SK-N-SH (cell line): Measurements from ENCODE around the gene PAWR.

Source experiments
- FOXM1 ChIP-seq: IDR thresholded peaks from 2 replicates; pipeline ENCODE4 v1.4.0; 2012; ENCODE audit warnings: low read depth, mild to moderate bottlenecking
- GABPA ChIP-seq: IDR thresholded peaks from 2 replicates; pipeline ENCODE4 v1.4.0; 2012; ENCODE audit warnings: low read depth, mild to moderate bottlenecking
- JUND ChIP-seq: IDR thresholded peaks from 2 replicates; pipeline ENCODE4 v1.4.0; 2012
- NRF1 ChIP-seq: IDR thresholded peaks from 2 replicates; pipeline ENCODE4 v1.6.1; 2012; ENCODE audit warnings: low read depth, mild to moderate bottlenecking, low read length
- POLR2AphosphoS5 ChIP-seq: IDR thresholded peaks from 2 replicates; pipeline ENCODE4 v1.6.1; 2012; ENCODE audit warnings: low read depth, low read length
- RAD21 ChIP-seq: IDR thresholded peaks from 2 replicates; pipeline ENCODE4 v1.6.1; 2012; ENCODE audit warnings: mild to moderate bottlenecking, low read length
- RXRA ChIP-seq: IDR thresholded peaks from 2 replicates; pipeline ENCODE4 v1.4.0; 2012; ENCODE audit warnings: low read depth, mild to moderate bottlenecking, borderline replicate concordance
- SIN3A ChIP-seq: IDR thresholded peaks from 2 replicates; pipeline ENCODE4 v1.6.1; 2012; ENCODE audit warnings: low read depth, mild to moderate bottlenecking, low read length, moderate library complexity, borderline replicate concordance
- TF ChIP-seq, protein P1 (sequence below): fragments of 200-600 bp; sonication (generic); IDR thresholded peaks from 2 replicates; pipeline ENCODE4 v1.6.1; 2017; ENCODE audit warnings: antibody characterized with exemption, mild to moderate bottlenecking, moderate library complexity
- TF ChIP-seq, protein P2 (sequence below): fragments of 150-350 bp; IDR thresholded peaks from 2 replicates; pipeline ENCODE4 v1.6.1; 2016; ENCODE audit warnings: mild to moderate bottlenecking, low read depth, low read length
- TF ChIP-seq, protein P3 (sequence below): fragments of 150-350 bp; IDR thresholded peaks from 2 replicates; pipeline ENCODE4 v1.6.1; 2017; ENCODE audit warnings: antibody characterized with exemption, low read length, low read depth, borderline replicate concordance

DNA sequence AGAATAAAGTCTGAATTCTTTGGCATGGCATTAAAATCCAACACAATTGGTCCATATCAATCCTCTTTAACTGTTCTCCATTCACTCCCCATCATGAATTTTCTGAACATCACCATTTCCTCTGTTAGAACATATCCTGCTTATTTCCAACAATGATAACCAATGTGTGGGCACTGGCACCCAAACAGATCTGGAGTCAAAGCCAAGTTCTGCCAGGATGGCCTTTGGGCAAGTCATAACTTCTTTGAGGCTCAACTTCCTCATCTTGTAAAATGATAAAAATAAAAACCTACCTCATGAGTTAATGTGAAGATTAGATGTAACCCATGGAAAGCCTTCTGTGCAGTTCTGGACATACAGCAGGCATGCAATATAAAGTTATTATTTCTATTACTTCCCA, 12.5 kb downstream of the PAWR start:
- TF ChIP-seq GABPA (no peak), JUND (no peak), FOXM1 (no peak), POLR2AphosphoS5 (no peak), RXRA (no peak), SIN3A (no peak), RAD21 (no peak), NRF1 (no peak)
- TF ChIP-seq, protein P1, sequence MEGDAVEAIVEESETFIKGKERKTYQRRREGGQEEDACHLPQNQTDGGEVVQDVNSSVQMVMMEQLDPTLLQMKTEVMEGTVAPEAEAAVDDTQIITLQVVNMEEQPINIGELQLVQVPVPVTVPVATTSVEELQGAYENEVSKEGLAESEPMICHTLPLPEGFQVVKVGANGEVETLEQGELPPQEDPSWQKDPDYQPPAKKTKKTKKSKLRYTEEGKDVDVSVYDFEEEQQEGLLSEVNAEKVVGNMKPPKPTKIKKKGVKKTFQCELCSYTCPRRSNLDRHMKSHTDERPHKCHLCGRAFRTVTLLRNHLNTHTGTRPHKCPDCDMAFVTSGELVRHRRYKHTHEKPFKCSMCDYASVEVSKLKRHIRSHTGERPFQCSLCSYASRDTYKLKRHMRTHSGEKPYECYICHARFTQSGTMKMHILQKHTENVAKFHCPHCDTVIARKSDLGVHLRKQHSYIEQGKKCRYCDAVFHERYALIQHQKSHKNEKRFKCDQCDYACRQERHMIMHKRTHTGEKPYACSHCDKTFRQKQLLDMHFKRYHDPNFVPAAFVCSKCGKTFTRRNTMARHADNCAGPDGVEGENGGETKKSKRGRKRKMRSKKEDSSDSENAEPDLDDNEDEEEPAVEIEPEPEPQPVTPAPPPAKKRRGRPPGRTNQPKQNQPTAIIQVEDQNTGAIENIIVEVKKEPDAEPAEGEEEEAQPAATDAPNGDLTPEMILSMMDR = no peak
- TF ChIP-seq, protein P2, sequence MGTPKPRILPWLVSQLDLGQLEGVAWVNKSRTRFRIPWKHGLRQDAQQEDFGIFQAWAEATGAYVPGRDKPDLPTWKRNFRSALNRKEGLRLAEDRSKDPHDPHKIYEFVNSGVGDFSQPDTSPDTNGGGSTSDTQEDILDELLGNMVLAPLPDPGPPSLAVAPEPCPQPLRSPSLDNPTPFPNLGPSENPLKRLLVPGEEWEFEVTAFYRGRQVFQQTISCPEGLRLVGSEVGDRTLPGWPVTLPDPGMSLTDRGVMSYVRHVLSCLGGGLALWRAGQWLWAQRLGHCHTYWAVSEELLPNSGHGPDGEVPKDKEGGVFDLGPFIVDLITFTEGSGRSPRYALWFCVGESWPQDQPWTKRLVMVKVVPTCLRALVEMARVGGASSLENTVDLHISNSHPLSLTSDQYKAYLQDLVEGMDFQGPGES = no peak
- TF ChIP-seq, protein P3, sequence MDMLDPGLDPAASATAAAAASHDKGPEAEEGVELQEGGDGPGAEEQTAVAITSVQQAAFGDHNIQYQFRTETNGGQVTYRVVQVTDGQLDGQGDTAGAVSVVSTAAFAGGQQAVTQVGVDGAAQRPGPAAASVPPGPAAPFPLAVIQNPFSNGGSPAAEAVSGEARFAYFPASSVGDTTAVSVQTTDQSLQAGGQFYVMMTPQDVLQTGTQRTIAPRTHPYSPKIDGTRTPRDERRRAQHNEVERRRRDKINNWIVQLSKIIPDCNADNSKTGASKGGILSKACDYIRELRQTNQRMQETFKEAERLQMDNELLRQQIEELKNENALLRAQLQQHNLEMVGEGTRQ = no peak
